CD8-positive, alpha-beta memory T cell (primary cell): ENCODE data around the gene PCBD2. TPM values are rescaled to one million over a fixed set of nuclear protein-coding genes. Genes with fewer than 3 reads are reported as not detected.

Source experiments
- CTCF ChIA-PET: fragments of 350-600 bp; sonication (Branson Sonifier 250); formaldehyde crosslinking; loops from one replicate; lab custom pipeline; 2021; ENCODE audit warnings: antibody characterized with exemption; lab: Charles Lee
- POLR2A ChIA-PET: fragments of 350-600 bp; sonication (Branson Sonifier 250); formaldehyde crosslinking; loops from one replicate; lab custom pipeline; 2021; ENCODE audit warnings: antibody characterized with exemption; lab: Charles Lee
- DNase-seq, 5 donors: peaks; one replicate each; pipeline versions ENCODE4 v3.0.0 to v3.0.0-alpha.2; 2020 to 2022; ENCODE audit warnings: mixed read lengths in 1 of 5
- H3K27ac ChIP-seq: one replicate; pipeline ENCODE4 v1.7.0; 2013; ENCODE audit warnings: low read depth, mild to moderate bottlenecking, low read length, moderate library complexity
- H3K27me3 ChIP-seq: 2 replicates; pipeline ENCODE4 v1.7.0; 2013; ENCODE audit warnings: low read length, mild to moderate bottlenecking; ENCODE audit not compliant: insufficient read depth, poor library complexity, severe bottlenecking
- H3K36me3 ChIP-seq: 2 replicates; pipeline ENCODE4 v1.7.0; 2013; ENCODE audit warnings: mild to moderate bottlenecking, low read length, moderate library complexity; ENCODE audit not compliant: insufficient read depth
- H3K4me1 ChIP-seq: 2 replicates; pipeline ENCODE4 v1.7.0; 2013; ENCODE audit warnings: mild to moderate bottlenecking, low read length, moderate library complexity; ENCODE audit not compliant: insufficient read depth
- H3K4me3 ChIP-seq: 2 replicates; pipeline ENCODE4 v1.7.0; 2013; ENCODE audit warnings: mild to moderate bottlenecking, low read length
- H3K9me3 ChIP-seq: 2 replicates; pipeline ENCODE4 v1.7.0; 2013; ENCODE audit warnings: mild to moderate bottlenecking, low read length
- H3K27ac Mint-ChIP-seq, 8 donors: one replicate each; pipeline ENCODE4 v1.8.0; 2020 to 2021; ENCODE audit warnings: mixed read lengths in 8 of 8, mild to moderate bottlenecking in 6 of 8, inconsistent platforms in 3 of 8, moderate library complexity in 3 of 8
- H3K27me3 Mint-ChIP-seq, 2 donors: one replicate each; pipeline ENCODE4 v1.8.0; 2020 to 2021; ENCODE audit warnings: mixed read lengths in 2 of 2, mild to moderate bottlenecking in 1 of 2, moderate library complexity in 1 of 2
- H3K36me3 Mint-ChIP-seq, 3 donors: one replicate each; pipeline ENCODE4 v1.8.0; 2020 to 2021; ENCODE audit warnings: mixed read lengths in 3 of 3, inconsistent platforms in 1 of 3, mild to moderate bottlenecking in 1 of 3
- H3K4me1 Mint-ChIP-seq, 3 donors: one replicate each; pipeline ENCODE4 v1.8.0; 2020 to 2021; ENCODE audit warnings: mixed read lengths in 3 of 3, inconsistent platforms in 1 of 3, mild to moderate bottlenecking in 1 of 3
- H3K4me3 Mint-ChIP-seq, 7 donors: one replicate each; pipeline ENCODE4 v1.8.0; 2020 to 2021; ENCODE audit warnings: mixed read lengths in 7 of 7, mild to moderate bottlenecking in 6 of 7, moderate library complexity in 4 of 7, inconsistent platforms in 2 of 7
- H3K9me3 Mint-ChIP-seq, 5 donors: one replicate each; pipeline ENCODE4 v1.8.0; 2020 to 2022; ENCODE audit warnings: mixed read lengths in 5 of 5, mild to moderate bottlenecking in 3 of 5, moderate library complexity in 2 of 5, inconsistent platforms in 1 of 5
- polyA plus RNA-seq: library from polyadenylated mRNA; unstranded; fragments of 300-500 nt; fragmentation: Illumina TruSeq; gene quantifications from one replicate; pipeline ENCODE4 v1.2.3, GENCODE V29; 2021
- total RNA-seq, 2 experiments: library from RNA; stranded (reverse); gene quantifications; one replicate each; pipeline ENCODE4 v1.2.3, GENCODE V29; 2021

Gene PCBD2
- total and polyA plus RNA-seq, 3 experiments from 2014 or later = 9.6 to 13.6 (median 11.5) TPM

GRCh38 chr5:134945041-134945440 is 40.1 kb downstream of the PCBD2 start:
- Mint-ChIP-seq H3K36me3 (peaks cover 0 to 10% (median 7%) of the 10 kb centered on the region in 3 donors), H3K27ac (no peak overlapping the region), H3K9me3 (no peaks in the 10 kb centered on the region), H3K4me1 (no peaks in the 10 kb centered on the region), H3K27me3 (no peaks in the 10 kb centered on the region), H3K4me3 (no peak overlapping the region)
- ChIA-PET POLR2A (no interaction called here), CTCF (no interaction called here)
- no peaks in the 10 kb centered on the region for H3K27me3 ChIP-seq
- H3K4me1 ChIP-seq = no peaks in the 10 kb centered on the region
- H3K4me3 ChIP-seq = no peak overlapping the region
- no peak for DNase-seq
- no peaks in the 10 kb centered on the region for H3K36me3 ChIP-seq
- no peak overlapping the region for H3K27ac ChIP-seq
- no peaks in the 10 kb centered on the region for H3K9me3 ChIP-seq

- ChIA-PET CTCF (no interaction called here), POLR2A (interaction anchor here (0.6 kb wide), 1 partner anchor 319 kb away, joined by 4 read pairs; no protein-coding TSS in a partner anchor)
- H3K9me3 ChIP-seq = no peaks in the 10 kb centered on the region
- Mint-ChIP-seq H3K9me3 (peaks cover 0 to 5% (median 0%) of the 10 kb centered on the region in 5 donors), H3K27me3 (no peaks in the 10 kb centered on the region), H3K36me3 (peaks cover 0 to 1% (median 0%) of the 10 kb centered on the region in 3 donors), H3K27ac (no peak overlapping the region), H3K4me1 (no peaks in the 10 kb centered on the region), H3K4me3 (no peak overlapping the region)
- no peak overlapping the region for H3K4me3 ChIP-seq
- no peak overlapping the region for H3K27ac ChIP-seq
- no peaks in the 10 kb centered on the region for H3K4me1 ChIP-seq
- no peaks in the 10 kb centered on the region for H3K36me3 ChIP-seq
- DNase-seq = no peak
- H3K27me3 ChIP-seq = no peaks in the 10 kb centered on the region
Observed at GRCh38 chr5:134948911-134949310, 44.0 kb downstream of the PCBD2 start.

GRCh38 chr5:134949316-134949715 is 44.4 kb downstream of the PCBD2 start:
- Mint-ChIP-seq H3K4me3 (no peak overlapping the region), H3K27me3 (no peaks in the 10 kb centered on the region), H3K36me3 (peaks cover 2 to 3% (median 3%) of the 10 kb centered on the region in 3 donors), H3K4me1 (no peaks in the 10 kb centered on the region), H3K9me3 (peaks cover 0 to 8% (median 2%) of the 10 kb centered on the region in 5 donors), H3K27ac (no peak overlapping the region)
- CTCF ChIA-PET = no interaction called here
- Histone ChIP-seq H3K4me1 (no peaks in the 10 kb centered on the region), H3K36me3 (no peaks in the 10 kb centered on the region), H3K4me3 (no peak overlapping the region), H3K27ac (no peak overlapping the region), H3K9me3 (no peaks in the 10 kb centered on the region), H3K27me3 (no peaks in the 10 kb centered on the region)
- POLR2A ChIA-PET = no interaction called here
- no peak for DNase-seq

- H3K36me3 Mint-ChIP-seq = peaks cover 12 to 39% (median 12%) of the 10 kb centered on the region in 3 donors
- peak overlapping the region in 1 of 8 donors; percentile 53 for H3K27ac Mint-ChIP-seq
- no peaks in the 10 kb centered on the region for H3K27me3 Mint-ChIP-seq
- ChIA-PET CTCF (no interaction called here), POLR2A (no interaction called here)
- no peak overlapping the region for H3K4me3 Mint-ChIP-seq
- Histone ChIP-seq H3K36me3 (no peaks in the 10 kb centered on the region), H3K4me1 (peaks cover 1% of the 10 kb centered on the region), H3K4me3 (no peak overlapping the region), H3K27me3 (no peaks in the 10 kb centered on the region), H3K27ac (no peak overlapping the region), H3K9me3 (no peaks in the 10 kb centered on the region)
- no peak for DNase-seq
- H3K9me3 Mint-ChIP-seq = peaks cover 5 to 13% (median 9%) of the 10 kb centered on the region in 5 donors
- peaks cover 0 to 10% (median 5%) of the 10 kb centered on the region in 3 donors for H3K4me1 Mint-ChIP-seq
Observed at GRCh38 chr5:134957920-134958608, 53.1 kb downstream of the PCBD2 start.

- DNase-seq = no peak
- Histone ChIP-seq H3K27me3 (no peaks in the 10 kb centered on the region), H3K36me3 (no peaks in the 10 kb centered on the region), H3K4me3 (no peak overlapping the region), H3K27ac (no peak overlapping the region), H3K4me1 (peaks cover 8% of the 10 kb centered on the region), H3K9me3 (no peaks in the 10 kb centered on the region)
- H3K27me3 Mint-ChIP-seq = no peaks in the 10 kb centered on the region
- peak overlapping the region in 1 of 7 donors; percentile 40 for H3K4me3 Mint-ChIP-seq
- H3K4me1 Mint-ChIP-seq = peaks cover 3 to 14% (median 6%) of the 10 kb centered on the region in 3 donors
- H3K36me3 Mint-ChIP-seq = peaks cover 12 to 39% (median 12%) of the 10 kb centered on the region in 3 donors
- CTCF ChIA-PET = no interaction called here
- H3K9me3 Mint-ChIP-seq = peaks cover 5 to 12% (median 9%) of the 10 kb centered on the region in 5 donors
- peak overlapping the region in 2 of 8 donors; percentile 17 to 38 for H3K27ac Mint-ChIP-seq
- POLR2A ChIA-PET = no interaction called here
Observed at GRCh38 chr5:134958755-134959154, 53.8 kb downstream of the PCBD2 start.

- H3K36me3 ChIP-seq = no peaks in the 10 kb centered on the region
- no peak for DNase-seq
- Mint-ChIP-seq H3K27me3 (no peaks in the 10 kb centered on the region), H3K27ac (no peak overlapping the region), H3K9me3 (no peaks in the 10 kb centered on the region), H3K36me3 (peaks cover 5 to 42% (median 5%) of the 10 kb centered on the region in 3 donors), H3K4me1 (peaks cover 18 to 26% (median 21%) of the 10 kb centered on the region in 3 donors), H3K4me3 (no peak overlapping the region)
- ChIA-PET CTCF (no interaction called here), POLR2A (no interaction called here)
- no peak overlapping the region for H3K27ac ChIP-seq
- no peaks in the 10 kb centered on the region for H3K9me3 ChIP-seq
- no peak overlapping the region for H3K4me3 ChIP-seq
- no peaks in the 10 kb centered on the region for H3K27me3 ChIP-seq
- H3K4me1 ChIP-seq = peaks cover 26% of the 10 kb centered on the region
Observed at GRCh38 chr5:134963098-134963497, 58.2 kb downstream of the PCBD2 start.

GRCh38 chr5:134964359-134965270 is 59.7 kb downstream of the PCBD2 start:
- peaks cover 26% of the 10 kb centered on the region for H3K4me1 ChIP-seq
- peak overlapping the region in 7 of 8 donors; percentile 3 to 96 (median 77) for H3K27ac Mint-ChIP-seq
- no peaks in the 10 kb centered on the region for H3K9me3 Mint-ChIP-seq
- H3K36me3 Mint-ChIP-seq = peaks cover 5 to 38% (median 7%) of the 10 kb centered on the region in 3 donors
- DNase-seq = peak in 2 of 5 donors; percentile 33 to 71
- ChIA-PET CTCF (no interaction called here), POLR2A (no interaction called here)
- H3K4me3 ChIP-seq = peak overlapping the region; percentile 9
- H3K27me3 Mint-ChIP-seq = no peaks in the 10 kb centered on the region
- peaks cover 16 to 21% (median 18%) of the 10 kb centered on the region in 3 donors for H3K4me1 Mint-ChIP-seq
- H3K27me3 ChIP-seq = no peaks in the 10 kb centered on the region
- no peaks in the 10 kb centered on the region for H3K9me3 ChIP-seq
- H3K27ac ChIP-seq = no peak overlapping the region
- no peaks in the 10 kb centered on the region for H3K36me3 ChIP-seq
- H3K4me3 Mint-ChIP-seq = peak overlapping the region in 2 of 7 donors; percentile 7 to 39
